ENCODE results near the gene NRL. TPM values are rescaled to one million over a fixed set of nuclear protein-coding genes. Genes with fewer than 3 reads are reported as not detected.

The NRL gene
- total RNA-seq, 2 donors from 2014 or later: 2.9 to 4.8 TPM

GRCh38 chr14:24083462-24083861, 31.3 kb downstream of the NRL start:
- DNase-seq (ENCODE audit: low spot score in 2 of 2) (no peak), ATAC-seq (no peak)
- Mint-ChIP-seq H3K9me3 (no peaks in the 10 kb centered on the region), H3K36me3 (no peaks in the 10 kb centered on the region), H3K27ac (no peak overlapping the region)

DNA sequence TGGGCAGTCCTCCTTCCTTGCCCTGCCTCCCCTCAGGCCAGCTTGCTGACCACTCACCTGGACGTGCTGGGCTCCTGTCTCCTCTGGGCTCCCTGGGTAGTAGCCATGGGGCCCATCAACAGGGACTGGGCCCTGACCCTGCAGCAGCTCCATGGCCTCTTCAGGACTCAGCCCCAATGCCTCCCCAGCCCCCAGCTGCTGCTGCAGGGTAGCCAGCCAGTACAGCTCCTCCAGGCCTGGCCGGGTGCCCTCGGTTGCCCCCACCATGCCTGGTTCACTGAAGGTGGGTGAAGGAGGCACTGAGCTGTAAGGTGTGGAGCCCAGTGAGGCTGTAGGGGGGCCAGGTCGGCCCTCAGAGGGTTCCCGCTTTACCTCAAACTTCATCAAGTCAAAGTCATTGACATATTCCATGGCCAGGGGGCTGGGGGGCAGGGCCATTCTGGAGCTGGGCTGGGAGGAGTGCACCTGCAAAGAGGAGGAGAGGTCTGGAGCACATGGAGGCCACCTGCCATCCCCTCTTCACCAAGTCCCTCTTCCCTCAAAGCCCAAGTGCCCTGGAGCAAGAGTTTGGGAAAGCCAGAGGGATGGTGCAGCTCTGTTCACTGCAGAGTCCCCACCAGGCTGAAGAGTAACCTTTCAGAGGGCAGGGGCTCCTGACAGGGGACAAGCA, 32.2 kb downstream of the NRL start:
- Mint-ChIP-seq H3K36me3 (no peaks in the 10 kb centered on the region), H3K9me3 (no peaks in the 10 kb centered on the region), H3K27ac (peak overlapping the region in 1 of 2 donors; percentile 32)
- DNase-seq (ENCODE audit: low spot score in 2 of 2) (no peak), ATAC-seq (no peak)

DNA sequence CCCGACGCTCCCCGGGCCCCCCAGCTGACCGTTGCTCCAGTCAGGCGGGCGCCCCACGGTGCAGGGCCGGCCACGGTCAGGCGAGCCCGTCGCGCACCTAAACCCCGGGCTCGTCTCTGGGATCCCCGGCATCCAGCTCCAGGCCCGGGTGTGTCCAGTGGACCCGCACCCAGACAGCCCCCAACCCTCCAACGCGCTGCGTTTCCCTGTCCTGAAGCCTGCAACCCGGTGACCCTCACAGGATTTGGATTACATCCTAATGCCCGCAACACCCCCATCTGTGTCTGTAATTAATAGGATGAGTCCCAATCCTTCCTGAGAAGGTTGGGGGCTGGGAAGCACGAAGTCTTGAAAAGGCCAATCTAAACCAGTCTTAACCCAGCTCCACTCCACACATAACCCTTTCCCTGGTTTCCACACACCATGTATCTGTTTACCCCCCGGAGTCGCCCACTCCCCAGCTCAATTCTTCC, 33.0 kb downstream of the NRL start:
- H3K27ac Mint-ChIP-seq: peak overlapping the region; percentile 32 to 74
- H3K36me3 Mint-ChIP-seq: no peaks in the 10 kb centered on the region
- DNase-seq (ENCODE audit: low spot score in 2 of 2) (no peak), ATAC-seq (no peak)
- H3K9me3 Mint-ChIP-seq: no peaks in the 10 kb centered on the region

DNA sequence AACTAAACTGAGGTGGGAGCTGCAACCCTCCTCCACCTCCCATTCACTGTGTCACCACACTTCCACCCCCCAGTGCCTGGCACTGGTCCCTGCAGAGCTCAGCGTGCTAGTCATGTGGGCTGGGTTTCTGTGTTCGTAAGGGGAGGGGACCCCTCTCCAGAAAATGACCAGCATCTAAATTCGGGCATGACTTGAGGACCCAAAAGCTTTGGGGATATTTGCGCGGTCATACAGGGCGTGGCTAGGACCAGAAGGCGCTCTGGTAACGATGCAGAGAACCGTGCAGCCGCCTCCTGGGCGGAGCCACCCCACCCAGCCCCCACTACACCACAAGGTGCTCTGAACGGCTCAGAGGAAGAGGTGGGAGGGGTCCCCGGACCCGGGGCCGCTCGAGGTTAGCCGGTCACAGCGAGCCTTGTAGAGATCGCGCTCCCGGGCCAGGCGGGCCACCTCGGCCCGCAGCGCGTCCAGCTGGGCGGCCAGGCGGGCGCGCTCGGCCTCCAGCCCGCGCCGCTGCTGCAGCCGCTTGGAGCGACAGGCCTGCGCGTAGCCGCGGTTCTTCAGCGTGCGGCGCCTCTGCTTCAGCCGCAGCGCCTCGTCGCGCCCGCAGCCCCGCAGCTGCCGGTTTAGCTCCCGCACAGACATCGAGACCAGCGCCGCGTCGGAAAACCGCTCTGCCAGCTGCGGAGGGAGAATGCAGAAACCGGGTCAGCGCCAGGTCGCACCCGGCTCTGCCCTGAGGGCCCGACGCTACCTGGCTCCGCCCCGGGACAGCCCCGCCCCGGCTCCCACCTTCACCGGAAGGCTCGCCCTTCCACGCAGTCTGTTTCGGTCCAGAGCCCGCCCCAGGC, 33.6 kb downstream of the NRL start:
- ATAC-seq (peak; percentile 88 to 95), DNase-seq (ENCODE audit: low spot score in 2 of 2) (peak in 1 of 2 donors; percentile 70)
- Mint-ChIP-seq H3K27ac (peak overlapping the region in 1 of 2 donors; percentile 32), H3K36me3 (no peaks in the 10 kb centered on the region), H3K9me3 (no peaks in the 10 kb centered on the region)

DNA sequence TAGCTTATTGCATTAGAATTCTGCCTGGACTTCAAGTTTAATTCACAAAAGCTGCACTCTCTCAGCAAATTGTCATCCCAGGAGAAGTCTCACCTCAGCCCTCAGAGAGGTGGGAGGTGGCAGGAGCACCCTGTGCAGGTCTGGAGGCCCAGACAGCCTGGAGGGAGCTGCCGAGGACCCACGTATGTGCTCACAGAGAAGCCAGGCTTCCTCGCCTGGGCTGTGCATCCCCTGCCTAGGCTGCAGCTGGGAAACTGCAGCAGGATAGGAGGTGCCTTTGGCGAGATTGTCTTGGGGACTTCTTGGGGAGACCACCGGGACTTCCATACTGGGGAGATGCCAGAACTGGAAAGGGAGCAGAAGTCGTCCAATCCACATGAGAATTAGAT, 34.6 kb downstream of the NRL start:
- H3K27ac Mint-ChIP-seq: no peak overlapping the region
- no peaks in the 10 kb centered on the region for H3K9me3 Mint-ChIP-seq
- DNase-seq (ENCODE audit: low spot score in 2 of 2): no peak
- ATAC-seq: no peak
- no peaks in the 10 kb centered on the region for H3K36me3 Mint-ChIP-seq

DNA sequence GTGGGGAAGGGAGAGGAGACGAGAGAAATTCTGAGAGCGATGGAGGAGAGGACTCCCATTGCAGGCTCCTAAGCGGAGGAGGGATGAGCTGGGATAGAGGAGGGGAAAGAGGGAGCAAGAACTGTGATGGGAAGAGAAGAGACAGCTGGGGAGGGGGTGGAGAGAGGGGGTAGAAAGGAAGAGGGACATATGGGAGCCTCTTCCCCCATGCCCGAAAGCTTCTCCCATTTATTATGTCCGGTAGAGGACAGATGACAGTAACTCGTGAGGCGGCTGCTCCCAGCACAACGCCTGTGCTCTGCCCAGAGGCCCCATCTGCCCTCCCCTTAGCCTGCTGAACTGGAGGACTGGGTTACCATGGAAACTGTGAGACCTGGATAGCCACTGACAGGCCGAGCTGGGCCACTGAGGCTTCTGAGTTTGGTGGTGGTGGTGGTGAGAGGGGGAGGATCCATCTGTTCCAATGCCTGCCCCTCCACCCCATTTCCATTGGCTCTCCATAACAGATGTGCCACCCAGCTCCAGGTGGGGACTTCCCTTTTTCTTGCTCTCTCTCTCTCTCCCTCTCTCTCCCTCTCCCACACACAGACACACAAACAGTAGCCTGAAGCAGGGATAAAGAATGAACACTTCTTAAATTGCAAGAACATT, 35.1 kb downstream of the NRL start:
- DNase-seq (ENCODE audit: low spot score in 2 of 2) (no peak), ATAC-seq (no peak)
- Mint-ChIP-seq H3K9me3 (no peaks in the 10 kb centered on the region), H3K27ac (peak overlapping the region in 1 of 2 donors; percentile 56), H3K36me3 (no peaks in the 10 kb centered on the region)

- Mint-ChIP-seq H3K27ac (no peak overlapping the region), H3K9me3 (no peaks in the 10 kb centered on the region), H3K36me3 (no peaks in the 10 kb centered on the region)
- DNase-seq (ENCODE audit: low spot score in 2 of 2): no peak
- ATAC-seq: no peak
Measured at GRCh38 chr14:24078146-24078545, 36.6 kb downstream of the NRL start.

DNA sequence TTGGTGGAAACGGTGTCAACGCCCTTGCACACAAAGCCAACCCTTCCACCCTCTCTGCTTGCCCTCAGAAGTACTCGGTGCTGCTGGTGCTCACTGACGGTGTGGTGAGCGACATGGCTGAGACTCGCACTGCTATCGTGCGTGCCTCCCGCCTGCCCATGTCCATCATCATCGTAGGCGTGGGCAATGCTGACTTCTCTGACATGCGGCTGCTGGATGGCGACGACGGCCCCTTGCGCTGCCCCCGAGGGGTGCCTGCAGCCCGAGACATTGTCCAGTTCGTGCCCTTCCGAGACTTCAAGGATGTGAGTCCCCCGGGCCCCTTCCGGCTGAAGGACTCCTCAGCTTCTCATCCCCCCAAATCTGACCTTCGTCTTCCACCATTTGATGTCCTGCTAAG, 37.7 kb downstream of the NRL start:
- H3K9me3 Mint-ChIP-seq: no peaks in the 10 kb centered on the region
- DNase-seq (ENCODE audit: low spot score in 2 of 2): no peak
- no peaks in the 10 kb centered on the region for H3K36me3 Mint-ChIP-seq
- H3K27ac Mint-ChIP-seq: peak overlapping the region in 1 of 2 donors; percentile 70
- ATAC-seq: no peak

DNA sequence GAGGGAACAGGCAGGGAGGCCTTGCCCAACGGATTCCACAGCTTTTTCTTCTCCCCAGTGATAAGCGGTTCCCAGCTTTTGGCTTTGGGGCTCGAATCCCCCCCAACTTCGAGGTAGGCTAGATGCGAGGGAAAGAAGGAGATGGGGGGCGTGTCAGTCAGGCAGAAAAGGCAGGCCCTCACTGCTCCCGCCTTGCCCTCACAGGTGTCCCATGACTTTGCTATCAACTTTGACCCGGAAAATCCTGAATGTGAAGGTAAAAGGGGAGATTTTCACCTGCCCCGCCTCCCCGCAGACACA, 38.5 kb downstream of the NRL start:
- Mint-ChIP-seq H3K27ac (peak overlapping the region in 1 of 2 donors; percentile 77), H3K9me3 (no peaks in the 10 kb centered on the region), H3K36me3 (no peaks in the 10 kb centered on the region)
- ATAC-seq: no peak
- no peak for DNase-seq (ENCODE audit: low spot score in 2 of 2)

DNA sequence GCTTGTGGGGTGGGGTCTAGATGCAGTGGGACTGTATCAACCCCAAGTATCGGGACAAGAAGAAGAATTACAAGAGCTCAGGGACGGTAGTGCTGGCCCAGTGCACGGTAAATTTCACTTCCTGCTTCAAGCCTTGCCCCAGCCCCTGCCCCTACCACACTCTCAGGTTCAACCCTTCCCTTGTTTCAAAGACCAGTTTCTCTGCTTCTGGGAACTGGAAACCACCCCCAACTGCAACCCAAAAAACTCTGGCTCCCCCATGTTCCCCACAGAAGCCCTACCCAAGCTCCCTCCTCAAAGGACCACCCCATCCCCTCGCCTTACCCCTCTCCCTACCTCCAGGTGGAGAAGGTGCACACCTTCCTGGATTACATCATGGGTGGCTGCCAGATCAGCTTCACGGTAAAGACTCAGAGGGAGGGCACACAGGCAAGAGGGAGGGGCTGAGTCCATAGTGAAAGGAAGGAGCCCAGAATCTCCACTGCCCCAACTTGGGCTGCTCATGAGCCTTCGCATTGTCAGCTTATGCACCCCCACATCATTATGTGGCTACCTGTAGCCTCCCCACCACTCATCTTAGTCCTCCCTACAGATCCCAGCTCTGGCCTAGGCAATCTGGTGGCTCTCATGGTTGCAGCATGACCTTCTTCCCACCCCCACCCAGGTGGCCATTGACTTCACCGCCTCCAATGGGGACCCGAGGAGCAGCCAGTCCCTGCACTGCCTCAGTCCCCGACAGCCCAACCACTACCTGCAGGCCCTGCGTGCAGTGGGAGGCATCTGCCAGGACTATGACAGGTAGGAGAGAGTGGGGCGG, 39.1 kb downstream of the NRL start:
- DNase-seq (ENCODE audit: low spot score in 2 of 2): no peak
- no peak for ATAC-seq
- H3K36me3 Mint-ChIP-seq: no peaks in the 10 kb centered on the region
- no peaks in the 10 kb centered on the region for H3K9me3 Mint-ChIP-seq
- H3K27ac Mint-ChIP-seq: peak overlapping the region in 1 of 2 donors; percentile 77

GRCh38 chr14:24074625-24075484, 39.9 kb downstream of the NRL start:
- H3K9me3 Mint-ChIP-seq: no peaks in the 10 kb centered on the region
- ATAC-seq (no peak), DNase-seq (ENCODE audit: low spot score in 2 of 2) (no peak)
- no peaks in the 10 kb centered on the region for H3K36me3 Mint-ChIP-seq
- no peak overlapping the region for H3K27ac Mint-ChIP-seq

DNA sequence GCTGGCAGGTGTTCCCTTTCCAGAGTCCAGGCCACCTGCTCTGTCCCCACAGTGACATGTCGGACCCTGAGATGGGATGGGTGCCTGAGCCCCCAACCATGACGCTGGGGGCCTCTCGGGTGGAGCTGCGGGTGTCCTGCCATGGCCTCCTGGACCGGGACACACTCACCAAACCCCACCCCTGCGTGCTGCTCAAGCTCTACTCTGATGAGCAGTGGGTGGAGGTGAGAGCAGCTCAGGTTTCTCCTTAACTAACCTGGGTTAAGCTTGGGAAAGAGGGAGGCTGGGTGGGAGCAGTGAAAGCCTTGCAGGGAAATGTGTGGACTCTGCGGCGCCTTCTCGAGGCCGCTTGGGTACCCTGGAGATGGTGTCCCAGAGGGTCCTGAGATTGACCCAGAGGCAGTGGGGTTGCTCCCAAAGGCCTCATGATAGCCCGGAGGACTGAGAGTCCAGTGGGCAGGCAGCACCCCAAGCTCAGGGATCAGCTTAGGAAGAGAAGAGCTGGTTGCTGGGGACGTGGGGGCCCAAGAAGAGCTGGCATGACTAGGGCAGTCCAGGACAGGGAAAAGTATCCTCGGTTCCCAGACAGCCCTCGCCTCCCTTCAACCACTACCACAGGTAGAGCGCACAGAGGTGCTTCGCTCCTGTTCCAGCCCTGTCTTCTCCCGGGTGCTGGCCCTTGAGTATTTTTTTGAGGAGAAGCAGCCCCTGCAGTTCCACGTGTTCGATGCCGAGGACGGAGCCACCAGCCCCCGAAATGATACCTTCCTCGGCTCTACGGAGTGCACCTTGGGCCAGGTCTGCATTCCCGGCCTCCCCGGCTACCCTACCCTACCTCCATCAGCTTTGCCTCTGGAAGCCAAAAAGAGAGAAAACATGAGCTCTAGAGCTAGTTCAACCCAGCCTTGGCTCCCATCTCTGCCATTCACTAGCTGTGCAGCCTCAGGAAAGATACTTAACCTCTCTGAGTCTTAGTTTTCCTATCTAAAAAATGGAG, 41.6 kb downstream of the NRL start:
- Mint-ChIP-seq H3K9me3 (no peaks in the 10 kb centered on the region), H3K36me3 (no peaks in the 10 kb centered on the region), H3K27ac (no peak overlapping the region)
- no peak for ATAC-seq
- no peak for DNase-seq (ENCODE audit: low spot score in 2 of 2)

- DNase-seq (ENCODE audit: low spot score in 2 of 2) (no peak), ATAC-seq (no peak)
- H3K27ac Mint-ChIP-seq: no peak overlapping the region
- H3K9me3 Mint-ChIP-seq: no peaks in the 10 kb centered on the region
- H3K36me3 Mint-ChIP-seq: no peaks in the 10 kb centered on the region
Measured at GRCh38 chr14:24072436-24072835, 42.3 kb downstream of the NRL start.

GRCh38 chr14:24071836-24072430, 42.8 kb downstream of the NRL start:
- Mint-ChIP-seq H3K27ac (no peak overlapping the region), H3K9me3 (no peaks in the 10 kb centered on the region), H3K36me3 (no peaks in the 10 kb centered on the region)
- DNase-seq (ENCODE audit: low spot score in 2 of 2) (no peak), ATAC-seq (no peak)

All from activated naive CD4-positive, alpha-beta T cell treated with anti-CD3 and anti-CD28 coated beads, Interleukin-2, amount 50 U/mL, for 72 hours (primary cell).